PC-3 (cell line): Measurements from ENCODE around the gene CEP83. TPM values are rescaled to one million over a fixed set of nuclear protein-coding genes. Genes with fewer than 3 reads are reported as not detected.
A peak's percentile ranks its signal among the peaks of the same experiment; 100 is the strongest.

Experiments
- ATAC-seq: fragments of 200-7000 bp; cut with Tn5 transposase; 2 replicates; pipeline ENCODE4 v1.9.1; 2020; ENCODE audit warnings: mild to moderate bottlenecking, moderate library complexity
- Bru-seq: library from RNA; stranded (reverse); fragments of 400-500 nt; gene quantifications from one replicate; lab custom pipeline; 2021; lab: Mats Ljungman, UMichigan
- BruChase-seq, 2 experiments: library from RNA; stranded (reverse); fragments of 400-500 nt; gene quantifications; one replicate each; lab custom pipeline; 2021; lab: Mats Ljungman, UMichigan
- BruUV-seq: library from RNA; stranded (reverse); fragments of 400-500 nt; replicated peaks from 2 replicates; lab custom pipeline; 2021; lab: Mats Ljungman, UMichigan
- CTCF ChIA-PET: fragments of 300-600 bp; sonication (Branson Sonifier 250); formaldehyde crosslinking; loops from one replicate; lab custom pipeline; 2022; ENCODE audit warnings: antibody characterized with exemption; lab: Charles Lee
- POLR2A ChIA-PET: fragments of 300-600 bp; sonication (Branson Sonifier 250); formaldehyde crosslinking; loops from one replicate; lab custom pipeline; 2022; ENCODE audit warnings: antibody characterized with exemption; ENCODE audit not compliant: unreplicated experiment; lab: Charles Lee
- DNase-seq: peaks from one replicate; pipeline ENCODE4 v3.0.0-alpha.2; 2015
- H2AFZ ChIP-seq: fragments of 300-600 bp; sonication (generic); 2 replicates; pipeline ENCODE4 v1.6.0; 2016; ENCODE audit warnings: antibody characterized with exemption, low read length
- H3F3A ChIP-seq: fragments of 300-600 bp; sonication (generic); one replicate; pipeline ENCODE4 v1.6.0; 2017; ENCODE audit warnings: antibody characterized with exemption, low read length, control low read depth, mild to moderate bottlenecking; ENCODE audit not compliant: unreplicated experiment
- H3K27ac ChIP-seq: fragments of 300-600 bp; sonication (generic); 2 replicates; pipeline ENCODE4 v1.5.1; 2016; ENCODE audit warnings: mild to moderate bottlenecking, low read length
- H3K27me3 ChIP-seq: fragments of 300-600 bp; sonication (generic); 2 replicates; pipeline ENCODE4 v1.6.1; 2016; ENCODE audit warnings: low read length, mixed read lengths
- H3K36me3 ChIP-seq: fragments of 300-600 bp; sonication (generic); 2 replicates; pipeline ENCODE4 v1.6.1; 2016; ENCODE audit warnings: low read depth, mixed run types, low read length, mixed read lengths
- H3K4me1 ChIP-seq: fragments of 300-600 bp; sonication (generic); 2 replicates; pipeline ENCODE4 v1.5.1; 2016; ENCODE audit warnings: low read length; ENCODE audit not compliant: insufficient read depth
- H3K4me2 ChIP-seq: fragments of 300-600 bp; sonication (generic); 2 replicates; pipeline ENCODE4 v1.6.0; 2016; ENCODE audit warnings: low read length
- H3K4me3 ChIP-seq: fragments of 300-600 bp; sonication (generic); 2 replicates; pipeline ENCODE4 v1.5.1; 2016; ENCODE audit warnings: mild to moderate bottlenecking, low read length, mixed read lengths
- H3K79me2 ChIP-seq: fragments of 300-600 bp; sonication (generic); 2 replicates; pipeline ENCODE4 v1.6.1; 2017; ENCODE audit warnings: low read length, mixed read lengths
- H3K9ac ChIP-seq: fragments of 300-600 bp; sonication (generic); 2 replicates; pipeline ENCODE4 v1.6.0; 2016; ENCODE audit warnings: mild to moderate bottlenecking, low read length
- H3K9me2 ChIP-seq: fragments of 300-600 bp; sonication (generic); replicated peaks from 2 replicates; pipeline ENCODE4 v1.6.1; 2016; ENCODE audit warnings: mixed run types, low read length, mixed read lengths
- H3K9me3 ChIP-seq: fragments of 300-600 bp; sonication (generic); 2 replicates; pipeline ENCODE4 v1.6.1; 2016; ENCODE audit warnings: low read length, mixed read lengths
- H4K20me1 ChIP-seq: fragments of 300-600 bp; sonication (generic); 2 replicates; pipeline ENCODE4 v1.6.1; 2016; ENCODE audit warnings: low read length, mixed read lengths
- EZH2 ChIP-seq: fragments of 300-600 bp; sonication (generic); IDR thresholded peaks from one replicate; pipeline ENCODE4 v1.6.1; 2017; ENCODE audit warnings: antibody characterized with exemption, mild to moderate bottlenecking, low read length; ENCODE audit not compliant: unreplicated experiment
- EZH2phosphoT487 ChIP-seq: fragments of 300-600 bp; sonication (generic); IDR thresholded peaks from 2 replicates; pipeline ENCODE4 v1.6.1; 2018; ENCODE audit warnings: mild to moderate bottlenecking, antibody characterized with exemption, low read length, borderline replicate concordance
- intact Hi-C: fragments of 100-400 bp; cut with micrococcal nuclease; formaldehyde crosslinking; loops from 2 replicates; pipeline ENCODE4 v1.9.0; 2023
- long read RNA-seq: library from polyadenylated mRNA; unstranded; transcript quantifications from one replicate; pipeline ENCODE4 v2.0.0, GENCODE V29; 2021; ENCODE audit not compliant: unreplicated experiment
- total RNA-seq: library from RNA; depleted of rRNA; stranded (reverse); fragments of >200 nt; gene quantifications from 2 replicates; pipeline ENCODE4 v1.2.3, GENCODE V29; 2014; rRNA removed
- TF ChIP-seq, protein P1 (sequence below): fragments of 300-600 bp; sonication (generic); conservative IDR thresholded peaks from 2 replicates; pipeline ENCODE4 v1.5.1; 2017; ENCODE audit warnings: antibody characterized with exemption, low read depth, mild to moderate bottlenecking, low read length

Gene CEP83, protein sequence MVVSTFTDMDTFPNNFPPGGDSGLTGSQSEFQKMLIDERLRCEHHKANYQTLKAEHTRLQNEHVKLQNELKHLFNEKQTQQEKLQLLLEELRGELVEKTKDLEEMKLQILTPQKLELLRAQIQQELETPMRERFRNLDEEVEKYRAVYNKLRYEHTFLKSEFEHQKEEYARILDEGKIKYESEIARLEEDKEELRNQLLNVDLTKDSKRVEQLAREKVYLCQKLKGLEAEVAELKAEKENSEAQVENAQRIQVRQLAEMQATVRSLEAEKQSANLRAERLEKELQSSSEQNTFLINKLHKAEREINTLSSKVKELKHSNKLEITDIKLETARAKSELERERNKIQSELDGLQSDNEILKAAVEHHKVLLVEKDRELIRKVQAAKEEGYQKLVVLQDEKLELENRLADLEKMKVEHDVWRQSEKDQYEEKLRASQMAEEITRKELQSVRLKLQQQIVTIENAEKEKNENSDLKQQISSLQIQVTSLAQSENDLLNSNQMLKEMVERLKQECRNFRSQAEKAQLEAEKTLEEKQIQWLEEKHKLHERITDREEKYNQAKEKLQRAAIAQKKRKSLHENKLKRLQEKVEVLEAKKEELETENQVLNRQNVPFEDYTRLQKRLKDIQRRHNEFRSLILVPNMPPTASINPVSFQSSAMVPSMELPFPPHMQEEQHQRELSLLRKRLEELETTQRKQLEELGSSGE
- total RNA-seq (11.8 and 20.4 TPM in 2 replicates), Bru-seq, nascent RNA (percentile 63 among the genes with signal in this experiment), BruChase-seq, experiment 1, labeled RNA remaining after a 6-hour chase (percentile 56 among the genes with signal in this experiment), BruChase-seq, experiment 2, labeled RNA remaining after a 2-hour chase (percentile 61 among the genes with signal in this experiment)
- long read RNA-seq, partial matches to known transcripts: 2 of 10 reads
- long read RNA-seq, other reads (novel, unspliced or antisense): 3 of 10 reads

DNA sequence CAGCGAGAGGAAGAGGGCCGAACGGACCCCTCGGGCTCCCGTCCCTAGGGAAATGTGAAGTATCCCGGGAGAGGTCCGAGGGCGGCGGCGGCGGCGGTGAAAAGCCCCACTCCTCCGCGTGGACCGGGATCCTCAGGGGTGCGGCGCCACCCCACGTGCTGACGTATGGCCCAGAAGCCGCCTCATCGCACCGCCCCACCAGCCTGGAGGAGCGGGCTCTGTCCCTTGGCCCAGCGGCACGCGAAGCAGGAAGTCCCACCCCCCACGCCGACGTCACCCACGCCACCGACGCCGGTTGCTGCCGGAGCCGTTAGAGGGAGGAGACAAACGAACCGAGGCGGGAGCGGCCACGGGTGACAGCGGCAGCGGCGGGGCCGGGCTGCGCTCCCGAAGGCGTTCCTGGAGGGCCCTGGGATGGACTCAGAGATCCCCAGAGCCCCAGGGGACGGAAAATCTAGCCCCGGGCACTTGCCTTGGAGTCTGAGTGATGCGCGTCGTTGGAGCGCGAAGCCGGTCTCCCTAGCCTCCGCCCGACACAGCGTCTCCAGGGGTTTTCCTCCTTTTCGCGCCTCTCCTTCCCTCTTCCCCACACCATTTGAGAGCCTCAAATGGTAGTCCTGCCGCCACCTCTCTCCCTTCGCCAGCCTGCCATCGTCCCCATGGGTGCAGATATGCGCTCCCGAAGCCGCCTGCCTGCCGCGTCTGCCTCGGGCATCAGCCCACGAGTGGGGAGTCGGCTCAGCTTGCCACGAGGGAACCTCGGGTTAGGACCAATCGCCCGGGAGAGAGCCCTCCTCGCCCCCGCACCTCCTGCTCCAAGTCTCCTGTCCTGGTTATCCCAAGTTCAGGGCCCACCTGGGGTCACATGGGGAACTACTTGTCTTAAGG, at the start of gene CEP83:
CEP83 (minus strand) TSS at position 140 of the 888 bp plus-strand sequence. CDS start 47,377 bp downstream, outside the sequence.
- ATAC-seq: peak; percentile 98

DNA sequence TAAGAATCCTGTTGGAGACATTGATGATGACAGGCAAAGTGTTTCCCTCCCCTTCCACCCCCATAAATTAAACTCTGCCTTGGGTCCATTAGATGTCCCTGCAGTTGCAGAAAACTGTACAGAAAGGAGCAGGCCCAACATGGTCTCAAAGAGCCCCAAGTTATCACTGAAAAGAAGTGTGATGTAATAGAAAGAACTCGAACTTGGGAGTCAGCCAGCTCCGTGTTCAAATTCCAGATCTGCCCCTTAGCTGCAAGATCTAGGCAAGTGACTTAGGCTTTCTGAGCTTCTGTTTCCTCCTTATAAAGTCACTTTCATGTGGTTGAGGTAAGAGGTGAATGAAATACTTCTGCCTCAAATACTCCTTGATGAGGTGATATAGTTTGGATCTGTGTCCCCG, 49.6 kb upstream of the CEP83 start:
- H3K79me2 ChIP-seq: no peaks in the 10 kb centered on the region
- H2AFZ ChIP-seq: no peak overlapping the region
- H3K9me3 ChIP-seq: no peaks in the 10 kb centered on the region
- H3F3A ChIP-seq: no peaks in the 10 kb centered on the region
- no peak overlapping the region for H3K4me2 ChIP-seq
- no peak overlapping the region for H3K27ac ChIP-seq
- no peaks in the 10 kb centered on the region for H4K20me1 ChIP-seq
- no TSS peak for BruUV-seq
- no peaks in the 10 kb centered on the region for H3K27me3 ChIP-seq
- POLR2A ChIA-PET: no interaction called here
- H3K9ac ChIP-seq: no peak overlapping the region
- H3K4me3 ChIP-seq: no peak overlapping the region
- CTCF ChIA-PET: no interaction called here
- H3K4me1 ChIP-seq: no peaks in the 10 kb centered on the region
- no peak for ATAC-seq
- DNase-seq: no peak
- H3K9me2 ChIP-seq: no peaks in the 10 kb centered on the region
- intact Hi-C loops: no loop called here
- TF ChIP-seq, protein P1, sequence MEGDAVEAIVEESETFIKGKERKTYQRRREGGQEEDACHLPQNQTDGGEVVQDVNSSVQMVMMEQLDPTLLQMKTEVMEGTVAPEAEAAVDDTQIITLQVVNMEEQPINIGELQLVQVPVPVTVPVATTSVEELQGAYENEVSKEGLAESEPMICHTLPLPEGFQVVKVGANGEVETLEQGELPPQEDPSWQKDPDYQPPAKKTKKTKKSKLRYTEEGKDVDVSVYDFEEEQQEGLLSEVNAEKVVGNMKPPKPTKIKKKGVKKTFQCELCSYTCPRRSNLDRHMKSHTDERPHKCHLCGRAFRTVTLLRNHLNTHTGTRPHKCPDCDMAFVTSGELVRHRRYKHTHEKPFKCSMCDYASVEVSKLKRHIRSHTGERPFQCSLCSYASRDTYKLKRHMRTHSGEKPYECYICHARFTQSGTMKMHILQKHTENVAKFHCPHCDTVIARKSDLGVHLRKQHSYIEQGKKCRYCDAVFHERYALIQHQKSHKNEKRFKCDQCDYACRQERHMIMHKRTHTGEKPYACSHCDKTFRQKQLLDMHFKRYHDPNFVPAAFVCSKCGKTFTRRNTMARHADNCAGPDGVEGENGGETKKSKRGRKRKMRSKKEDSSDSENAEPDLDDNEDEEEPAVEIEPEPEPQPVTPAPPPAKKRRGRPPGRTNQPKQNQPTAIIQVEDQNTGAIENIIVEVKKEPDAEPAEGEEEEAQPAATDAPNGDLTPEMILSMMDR: no peak
- no peak for TF ChIP-seq EZH2
- no peak for TF ChIP-seq EZH2phosphoT487
- no peaks in the 10 kb centered on the region for H3K36me3 ChIP-seq

More for the DNA sequence above, at the start of gene CEP83:
- Histone ChIP-seq H4K20me1 (no peaks in the 10 kb centered on the region), H3K4me1 (peaks cover 4% of the 10 kb centered on the region; the same call in 1 of the 2 replicates), H3K4me2 (peak within 1 kb of the TSS; percentile 87), H3K36me3 (peaks cover 2% of the 10 kb centered on the region; the same call in 1 of the 2 replicates), H2AFZ (peak within 1 kb of the TSS; percentile 92), H3F3A (no peaks in the 10 kb centered on the region), H3K9me3 (no peaks in the 10 kb centered on the region), H3K4me3 (peak within 1 kb of the TSS; percentile 85), H3K9ac (peak within 1 kb of the TSS; percentile 90), H3K9me2 (no peaks in the 10 kb centered on the region), H3K27ac (peak within 1 kb of the TSS; percentile 61), H3K27me3 (no peaks in the 10 kb centered on the region), H3K79me2 (peaks cover 45% of the 10 kb centered on the region)
- peak; percentile 94 for DNase-seq
- CTCF ChIA-PET: interaction anchor here (0.6 kb wide), 1 partner anchor 356 kb away, joined by 3 read pairs; no protein-coding TSS in a partner anchor
- BruUV-seq: TSS peak; percentile 73
- TF ChIP-seq EZH2phosphoT487 (no peak), EZH2 (no peak)
- TF ChIP-seq, protein P1: no peak
- intact Hi-C loops: loop anchor here (10.0 kb wide), 1 partner anchor 135 kb away; no protein-coding TSS in a partner anchor
- POLR2A ChIA-PET: no interaction called here
